A673 (cell line): ENCODE results near the gene TREML4. TPM values are rescaled to one million over a fixed set of nuclear protein-coding genes. Genes with fewer than 3 reads are reported as not detected.

Experiments used
- BruUV-seq: library from RNA; stranded (reverse); fragments of 400-500 nt; replicated peaks from 2 replicates; lab custom pipeline; 2021; lab: Mats Ljungman, UMichigan
- CTCF ChIA-PET: fragments of 300-600 bp; sonication (Branson Sonifier 250); formaldehyde crosslinking; loops from one replicate; lab custom pipeline; 2022; ENCODE audit warnings: antibody characterized with exemption; lab: Charles Lee
- POLR2A ChIA-PET: fragments of 300-600 bp; sonication (Branson Sonifier 250); formaldehyde crosslinking; loops from one replicate; lab custom pipeline; 2022; ENCODE audit warnings: antibody characterized with exemption; ENCODE audit not compliant: low non-redundant PET; lab: Charles Lee
- DNase-seq: peaks from one replicate; pipeline ENCODE4 v3.0.0-alpha.2; 2015; ENCODE audit warnings: low spot score
- H3K27ac ChIP-seq: fragments of 200-600 bp; sonication (generic); 2 replicates; pipeline ENCODE4 v1.5.1; 2016; ENCODE audit warnings: mixed run types, low read depth, mild to moderate bottlenecking, mixed read lengths, antibody characterized with exemption, low read length; ENCODE audit not compliant: poor library complexity, severe bottlenecking
- H3K27me3 ChIP-seq: fragments of 200-600 bp; sonication (generic); replicated peaks from 2 replicates; pipeline ENCODE4 v1.6.1; 2017; ENCODE audit warnings: mixed run types, low read depth, mild to moderate bottlenecking, mixed read lengths, antibody characterized with exemption, low read length; ENCODE audit not compliant: insufficient read depth, poor library complexity
- H3K36me3 ChIP-seq: fragments of 200-600 bp; sonication (generic); 2 replicates; pipeline ENCODE4 v1.6.1; 2016; ENCODE audit warnings: mixed run types, mild to moderate bottlenecking, mixed read lengths, antibody characterized with exemption, low read length; ENCODE audit not compliant: insufficient read depth, poor library complexity, severe bottlenecking
- H3K4me1 ChIP-seq: fragments of 200-600 bp; sonication (generic); 2 replicates; pipeline ENCODE4 v1.6.1; 2017; ENCODE audit warnings: mixed run types, mild to moderate bottlenecking, mixed read lengths, antibody characterized with exemption, low read length; ENCODE audit not compliant: insufficient read depth, poor library complexity, severe bottlenecking
- H3K4me3 ChIP-seq: fragments of 200-600 bp; sonication (generic); 2 replicates; pipeline ENCODE4 v1.5.1; 2016; ENCODE audit warnings: low read depth, mixed run types, mild to moderate bottlenecking, mixed read lengths, low read length; ENCODE audit not compliant: poor library complexity, severe bottlenecking
- H3K9me3 ChIP-seq: fragments of 200-600 bp; sonication (generic); 2 replicates; pipeline ENCODE4 v1.6.1; 2016; ENCODE audit warnings: mixed run types, low read depth, mild to moderate bottlenecking, mixed read lengths, antibody characterized with exemption, low read length; ENCODE audit not compliant: poor library complexity, severe bottlenecking
- EZH2 ChIP-seq: fragments of 200-600 bp; sonication (generic); IDR thresholded peaks from 2 replicates; pipeline ENCODE4 v1.6.1; 2017; ENCODE audit warnings: borderline replicate concordance, low read depth, mild to moderate bottlenecking, mixed read lengths, antibody characterized with exemption, low read length; ENCODE audit not compliant: poor library complexity, severe bottlenecking
- intact Hi-C: fragments of 100-400 bp; cut with micrococcal nuclease; formaldehyde crosslinking; loops from one replicate; pipeline ENCODE4 v1.10.0; 2022; ENCODE audit not compliant: unreplicated experiment
- total RNA-seq: library from RNA; stranded (reverse); gene quantifications from 2 replicates; pipeline ENCODE4 v1.2.3, GENCODE V29; 2021
- TF ChIP-seq, protein P1 (sequence below): fragments of 300-800, 200-600 bp; sonication (generic); conservative IDR thresholded peaks from 2 replicates; pipeline ENCODE4 v1.5.1; 2017; ENCODE audit warnings: low read depth, mild to moderate bottlenecking, antibody characterized with exemption, low read length, moderate library complexity, mixed read lengths

The TREML4 gene
- total RNA-seq, 1 experiment from 2014 or later = not detected

DNA sequence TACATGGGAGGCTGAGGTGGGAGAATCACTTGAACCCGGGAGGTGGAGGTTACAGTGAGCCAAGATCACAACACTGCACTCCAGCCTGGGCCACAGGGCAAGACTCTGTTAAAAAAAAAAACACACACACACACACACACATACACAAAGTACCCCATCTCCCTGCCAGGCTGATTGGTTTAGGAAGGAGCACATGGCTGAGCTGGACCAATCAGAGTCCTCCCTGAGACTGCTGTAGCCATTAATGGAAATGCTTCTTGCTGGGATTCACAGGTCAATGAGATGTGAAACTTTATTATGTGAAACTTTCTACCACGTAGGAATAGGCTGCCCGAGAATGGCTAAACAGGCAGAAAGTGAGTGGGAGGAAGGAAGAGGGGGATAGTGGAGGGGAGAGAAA is 55.5 kb downstream of the TREML4 start:
- DNase-seq = no peak
- Histone ChIP-seq H3K4me1 (no peaks in the 10 kb centered on the region), H3K27me3 (no peaks in the 10 kb centered on the region), H3K4me3 (no peak overlapping the region), H3K9me3 (no peaks in the 10 kb centered on the region), H3K36me3 (no peaks in the 10 kb centered on the region), H3K27ac (no peak overlapping the region)
- intact Hi-C loops = no loop called here
- ChIA-PET CTCF (no interaction called here), POLR2A (no interaction called here)
- TF ChIP-seq, protein P1, sequence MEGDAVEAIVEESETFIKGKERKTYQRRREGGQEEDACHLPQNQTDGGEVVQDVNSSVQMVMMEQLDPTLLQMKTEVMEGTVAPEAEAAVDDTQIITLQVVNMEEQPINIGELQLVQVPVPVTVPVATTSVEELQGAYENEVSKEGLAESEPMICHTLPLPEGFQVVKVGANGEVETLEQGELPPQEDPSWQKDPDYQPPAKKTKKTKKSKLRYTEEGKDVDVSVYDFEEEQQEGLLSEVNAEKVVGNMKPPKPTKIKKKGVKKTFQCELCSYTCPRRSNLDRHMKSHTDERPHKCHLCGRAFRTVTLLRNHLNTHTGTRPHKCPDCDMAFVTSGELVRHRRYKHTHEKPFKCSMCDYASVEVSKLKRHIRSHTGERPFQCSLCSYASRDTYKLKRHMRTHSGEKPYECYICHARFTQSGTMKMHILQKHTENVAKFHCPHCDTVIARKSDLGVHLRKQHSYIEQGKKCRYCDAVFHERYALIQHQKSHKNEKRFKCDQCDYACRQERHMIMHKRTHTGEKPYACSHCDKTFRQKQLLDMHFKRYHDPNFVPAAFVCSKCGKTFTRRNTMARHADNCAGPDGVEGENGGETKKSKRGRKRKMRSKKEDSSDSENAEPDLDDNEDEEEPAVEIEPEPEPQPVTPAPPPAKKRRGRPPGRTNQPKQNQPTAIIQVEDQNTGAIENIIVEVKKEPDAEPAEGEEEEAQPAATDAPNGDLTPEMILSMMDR = no peak
- no peak for TF ChIP-seq EZH2
- BruUV-seq = no TSS peak

DNA sequence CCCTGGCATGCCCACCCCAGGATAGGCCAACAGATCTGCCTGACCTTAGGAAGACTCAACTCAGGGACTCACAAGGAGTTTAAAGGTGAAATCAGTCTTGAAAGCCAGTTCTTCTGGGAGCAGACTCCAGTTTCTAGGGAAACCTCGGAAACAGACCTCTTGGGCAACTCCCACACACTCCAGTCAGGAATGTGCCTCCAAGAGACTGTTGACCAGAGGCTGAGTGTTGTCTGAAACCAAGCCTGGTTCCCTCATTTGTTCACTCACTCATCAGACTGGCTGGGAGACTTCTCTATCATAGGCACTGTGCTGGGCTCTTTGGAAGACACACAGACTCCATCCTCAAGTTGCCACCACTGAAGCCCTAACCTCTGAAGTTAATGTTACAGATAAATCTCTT is 56.6 kb downstream of the TREML4 start:
- H3K27ac ChIP-seq = no peak overlapping the region
- intact Hi-C loops = no loop called here
- ChIA-PET CTCF (no interaction called here), POLR2A (no interaction called here)
- BruUV-seq = no TSS peak
- no peaks in the 10 kb centered on the region for H3K4me1 ChIP-seq
- H3K27me3 ChIP-seq = no peaks in the 10 kb centered on the region
- no peaks in the 10 kb centered on the region for H3K9me3 ChIP-seq
- DNase-seq = no peak
- H3K36me3 ChIP-seq = no peaks in the 10 kb centered on the region
- TF ChIP-seq EZH2 = no peak
- TF ChIP-seq, protein P1 = no peak
- H3K4me3 ChIP-seq = no peak overlapping the region

DNA sequence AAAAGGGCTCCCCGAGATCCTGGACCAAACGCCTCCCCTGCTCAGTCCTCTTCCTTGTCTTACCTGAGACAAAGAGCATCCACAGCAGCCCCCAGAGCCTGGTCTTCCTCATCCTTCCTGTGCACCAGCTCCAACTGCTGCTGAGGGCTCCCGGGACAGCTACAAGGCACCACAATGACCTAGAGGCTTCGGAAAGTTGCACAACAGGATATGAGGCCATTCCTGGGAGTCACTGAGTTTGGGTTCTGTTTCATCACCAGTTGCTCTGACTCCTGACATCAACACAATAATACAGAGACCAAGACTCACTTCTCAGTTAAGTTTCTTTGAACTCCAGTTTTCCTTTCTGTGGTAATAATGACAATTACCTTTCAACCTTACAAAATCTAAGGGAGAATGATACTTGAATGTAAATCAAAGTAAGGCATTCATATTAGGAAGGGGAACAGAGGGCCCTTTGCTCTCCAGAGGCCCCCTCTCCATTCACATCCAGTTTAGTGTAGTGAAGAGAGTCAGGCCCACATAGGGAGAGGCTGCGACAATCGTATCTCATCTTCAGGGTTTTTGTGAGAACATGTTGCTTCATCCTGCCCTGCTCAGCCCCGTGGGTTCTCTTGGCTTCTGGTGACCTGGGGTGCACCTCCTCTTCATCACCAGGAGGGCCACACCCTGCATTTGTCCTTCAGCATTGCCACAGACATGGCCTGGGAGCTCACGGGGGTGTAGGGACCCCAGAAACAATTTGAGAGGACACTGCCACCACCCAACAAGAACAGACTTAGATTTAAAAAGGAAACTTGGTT is 58.6 kb downstream of the TREML4 start, which contains the start of gene TREM1:
Gene TREM1 (minus strand): TSS at position 139 of the 803 bp plus-strand sequence. CDS start 27 bp downstream, at position 112.
- no peak for TF ChIP-seq EZH2
- TF ChIP-seq, protein P1 = no peak
- CTCF ChIA-PET = no interaction called here

More for the DNA sequence above, 58.6 kb downstream of the TREML4 start, which contains the start of gene TREM1:
- BruUV-seq = no TSS peak
- POLR2A ChIA-PET = no interaction called here
- intact Hi-C loops = no loop called here
- H3K27me3 ChIP-seq = no peaks in the 10 kb centered on the region
- H3K27ac ChIP-seq = no peak within 1 kb of the TSS
- no peaks in the 10 kb centered on the region for H3K9me3 ChIP-seq
- no peak for DNase-seq
- no peaks in the 10 kb centered on the region for H3K4me1 ChIP-seq
- no peak within 1 kb of the TSS for H3K4me3 ChIP-seq
- no peaks in the 10 kb centered on the region for H3K36me3 ChIP-seq
